ENCODE measurements around the gene KAZALD1. TPM values are rescaled to one million over a fixed set of nuclear protein-coding genes. Genes with fewer than 3 reads are reported as not detected.

The KAZALD1 gene
- polyA plus RNA-seq, 1 donor from 2014 or later = 1.6 TPM

Other genes with a start within 250 kb of the KAZALD1 start
- gene SLF2, start 149.0 kb upstream of the KAZALD1 start, polyA plus RNA-seq = 40.4 and 43.0 TPM in 2 replicates
- 1.7 TPM in 2 replicates for gene SEMA4G, start 92.5 kb upstream of the KAZALD1 start, polyA plus RNA-seq
- gene MRPL43, start 74.5 kb upstream of the KAZALD1 start, polyA plus RNA-seq = 121 and 122 TPM in 2 replicates
- 4.2 and 4.8 TPM in 2 replicates for gene TWNK, start 74.4 kb upstream of the KAZALD1 start, polyA plus RNA-seq
- gene LZTS2, start 62.2 kb upstream of the KAZALD1 start, polyA plus RNA-seq = 40.1 and 58.4 TPM in 2 replicates
- gene PDZD7, start 30.9 kb upstream of the KAZALD1 start, polyA plus RNA-seq = 1.5 and 2.6 TPM in 2 replicates
- 52.1 and 56.5 TPM in 2 replicates for gene SFXN3, start 30.8 kb upstream of the KAZALD1 start, polyA plus RNA-seq
- not detected in 2 replicates for gene TLX1, start 69.3 kb downstream of the KAZALD1 start, polyA plus RNA-seq
- 0.08 TPM in 1 of 2 replicates, not detected in the other for gene LBX1, start 167.5 kb downstream of the KAZALD1 start, polyA plus RNA-seq